DMS153 (cell line): ENCODE results near the gene ABCC6.
"Not testable (repeated sequence)": the region's sequence is repeated elsewhere in the genome, so short reads cannot be mapped to it uniquely, and the experiment has no call there.

Experiments used
- DNase-seq: peaks from one replicate; lab custom pipeline; 2025; lab: John Stamatoyannopoulos, UW

ABCC6 gene

DNA sequence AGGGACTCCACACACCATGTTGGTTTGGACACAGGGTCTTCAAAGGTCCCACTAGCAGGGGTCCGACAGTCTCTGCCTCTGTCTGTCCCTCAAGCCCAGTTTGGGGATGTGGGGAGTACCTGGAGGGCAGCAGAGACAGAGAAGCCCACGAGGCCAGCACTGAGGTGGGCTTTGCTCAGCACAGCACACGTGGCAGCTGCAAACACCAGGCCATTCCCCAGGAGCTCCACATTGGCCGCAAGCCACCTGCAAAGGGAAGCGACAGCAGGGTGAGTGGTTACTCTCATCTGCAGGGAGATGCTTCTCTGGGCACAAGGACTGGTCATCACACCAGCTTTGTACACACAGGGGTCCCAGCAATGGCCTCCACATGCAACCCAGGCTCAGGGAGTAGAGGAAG, 62.0 kb downstream of the ABCC6 start:
- DNase-seq = no peak

DNA sequence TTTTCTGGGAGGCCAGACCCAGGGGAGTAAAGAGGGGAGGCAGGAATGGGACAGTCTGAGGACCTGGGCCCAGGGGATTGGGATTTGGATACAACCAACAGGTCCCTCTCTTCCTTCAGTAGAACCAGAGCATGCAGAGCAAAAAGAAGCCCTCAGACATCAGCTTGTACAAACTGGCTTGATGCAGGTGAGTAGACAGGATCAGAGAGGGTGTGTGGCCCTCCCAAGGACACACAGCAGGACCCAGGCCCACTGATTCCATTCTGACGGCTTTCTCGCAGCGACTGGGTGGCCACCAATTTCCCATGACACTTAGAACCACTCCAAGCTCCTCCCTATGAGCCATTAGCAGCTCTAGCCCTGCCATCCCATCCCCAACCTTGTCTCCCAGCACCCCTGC, 63.6 kb downstream of the ABCC6 start:
- DNase-seq = no peak

DNA sequence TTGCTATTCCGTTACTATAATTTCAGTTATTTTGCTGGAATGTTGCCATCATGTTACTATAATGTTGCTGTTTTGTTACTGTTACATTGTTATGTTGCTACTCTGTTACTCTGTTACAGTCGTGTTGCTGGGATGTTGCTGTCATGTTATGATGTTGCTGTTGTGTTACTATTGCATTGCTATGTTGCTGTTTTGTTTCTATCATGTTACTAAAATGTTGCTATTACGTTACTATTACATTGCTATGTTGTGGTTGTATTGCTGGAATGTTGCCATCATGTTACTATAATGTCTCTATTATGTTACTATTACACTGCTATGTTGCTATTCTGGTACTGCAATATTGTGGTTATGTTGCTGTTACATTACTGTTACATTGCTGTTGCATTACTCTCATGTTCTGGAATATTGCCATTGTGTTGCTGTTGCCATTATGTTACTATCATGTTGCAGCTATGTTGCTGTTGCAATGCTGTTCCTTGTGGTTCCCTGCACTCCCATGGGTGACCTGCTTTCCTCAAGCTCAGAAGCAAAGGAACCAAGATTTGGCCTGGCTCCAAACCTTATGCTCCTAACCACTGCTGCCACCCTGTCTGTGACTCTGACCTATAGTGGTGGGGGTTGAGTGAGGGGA, 64.4 kb downstream of the ABCC6 start:
- no peak for DNase-seq

DNA sequence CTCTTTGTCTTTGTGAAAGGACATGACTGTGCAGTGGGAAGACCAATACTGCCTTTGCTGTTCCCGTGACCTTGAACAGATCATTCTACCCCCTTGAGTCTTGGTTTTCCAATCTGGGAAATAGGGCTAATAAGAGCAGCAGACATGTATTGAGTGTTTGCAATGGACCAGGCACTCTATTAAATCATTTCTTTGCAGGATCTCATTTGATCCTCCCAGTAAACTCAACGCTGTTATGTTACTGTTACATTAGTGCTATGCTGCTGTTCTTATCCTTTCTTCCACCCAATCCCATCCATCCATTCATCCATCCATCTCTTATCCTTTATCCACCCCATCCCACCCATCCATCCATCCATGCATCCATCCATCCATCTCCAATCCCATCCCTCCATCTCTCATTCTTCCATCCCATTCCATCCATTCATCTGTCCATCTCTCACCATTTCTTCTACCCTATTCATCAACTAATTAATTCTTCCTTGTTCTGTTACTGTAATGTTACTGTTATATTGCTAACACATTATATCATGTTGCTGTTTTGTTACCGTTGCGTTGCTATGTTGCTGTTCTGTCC, 65.1 kb downstream of the ABCC6 start:
- no peak for DNase-seq

DNA sequence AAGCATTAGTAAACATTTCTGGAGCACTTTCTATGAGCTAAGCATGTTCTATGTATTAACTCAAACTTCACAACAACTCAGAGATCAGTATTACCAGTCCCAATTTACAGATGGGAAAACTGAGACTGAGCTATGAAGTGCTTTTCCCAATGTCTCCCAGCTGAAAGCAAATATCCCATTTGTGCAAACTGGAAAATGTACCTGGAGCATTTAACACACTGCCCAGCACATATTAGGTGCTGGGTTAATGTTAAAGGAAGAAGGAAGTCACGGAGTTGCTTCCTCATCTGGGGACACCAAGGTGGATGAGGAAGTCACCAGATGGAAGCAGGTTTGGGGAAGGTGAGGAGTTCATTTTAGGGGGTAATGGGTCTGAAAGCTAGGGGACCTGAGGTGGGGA, 66.1 kb downstream of the ABCC6 start:
- DNase-seq = no peak

DNA sequence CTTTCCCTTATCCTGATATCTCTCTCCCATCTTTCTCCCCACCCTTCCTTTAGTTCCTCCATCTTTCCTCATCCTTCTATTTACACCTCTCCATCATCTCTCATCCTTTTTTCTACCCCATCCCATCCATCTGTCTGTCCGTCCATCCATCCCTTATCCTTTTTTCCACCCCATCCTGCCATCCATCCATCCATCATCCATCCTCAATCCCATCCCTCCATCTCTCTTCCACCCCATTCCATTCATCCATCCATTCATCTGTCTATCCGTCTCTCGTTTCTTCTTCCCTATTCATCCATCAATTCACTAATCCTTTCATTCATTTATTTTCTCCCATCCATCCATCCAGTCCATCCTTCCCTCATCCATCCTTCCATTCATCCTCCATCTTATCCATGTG, 68.1 kb downstream of the ABCC6 start:
- no peak for DNase-seq

DNA sequence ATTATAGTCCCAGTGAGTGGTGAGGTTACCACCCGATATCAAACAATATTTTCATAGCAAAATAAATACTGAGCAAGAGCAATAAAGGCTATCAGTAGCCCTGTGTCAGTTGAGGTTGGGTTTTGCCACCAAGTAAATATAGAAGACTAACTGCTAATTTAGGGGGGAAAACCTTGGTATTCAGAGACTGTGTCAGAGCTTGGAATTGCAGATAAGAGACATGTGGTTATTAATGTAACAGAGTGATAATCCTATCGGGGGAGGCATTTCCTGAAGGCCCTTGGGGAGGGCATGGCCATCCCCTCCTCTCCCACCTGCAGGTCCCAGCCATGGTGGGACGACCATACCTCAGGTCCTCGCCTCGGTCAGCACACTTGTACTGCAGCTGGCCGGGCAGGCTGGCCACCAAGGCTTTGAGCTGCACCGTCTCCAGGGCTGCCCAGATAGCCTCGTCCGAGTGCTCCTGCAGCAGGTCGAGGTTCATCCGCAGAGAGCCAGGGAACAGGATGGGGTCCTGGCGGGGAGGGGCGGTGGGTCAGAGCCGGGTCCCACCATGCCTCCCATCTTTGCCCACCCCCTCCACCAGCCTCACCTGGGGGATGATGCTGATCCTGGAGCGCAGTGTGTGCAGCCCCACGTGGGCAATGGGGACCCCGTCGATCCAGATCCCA, 68.9 kb downstream of the ABCC6 start:
- no peak for DNase-seq

DNA sequence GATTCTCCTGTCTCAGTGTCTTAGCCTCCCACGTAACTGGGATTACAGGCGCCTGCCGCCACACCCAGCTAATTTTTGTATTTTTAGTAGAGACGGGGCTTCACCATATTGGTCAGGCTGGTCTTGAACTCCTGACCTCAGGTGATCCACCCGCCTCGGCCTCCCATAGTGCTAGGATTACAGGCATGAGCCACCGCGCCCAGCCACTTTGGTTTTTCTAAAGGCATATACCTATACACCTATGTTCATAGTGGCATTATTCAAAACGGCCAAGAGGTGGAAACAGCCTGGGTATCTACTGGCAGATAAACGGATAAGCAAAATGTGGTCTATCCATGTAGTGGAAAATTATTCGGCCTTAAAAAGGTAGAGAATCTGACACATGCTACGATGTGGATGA, 70.3 kb downstream of the ABCC6 start:
- not testable (repeated sequence) for DNase-seq

DNA sequence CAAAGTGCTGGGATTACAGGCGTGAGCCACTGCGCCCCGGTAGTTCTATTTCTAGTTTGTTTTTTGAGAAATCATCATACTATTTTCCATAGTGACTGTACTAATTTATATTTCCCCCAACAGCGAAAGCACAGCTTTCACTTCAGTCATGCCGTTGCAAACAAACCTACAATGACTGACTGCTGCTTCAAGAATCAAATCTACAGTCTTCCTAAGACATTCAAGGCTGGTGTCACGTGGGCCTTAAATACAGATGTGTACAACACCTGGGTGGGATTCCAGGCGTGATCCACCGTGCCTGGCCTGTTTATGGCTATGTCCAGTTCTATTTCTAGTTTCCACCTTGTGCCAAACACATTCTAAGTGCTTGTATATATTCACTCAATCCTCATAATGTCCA, 72.0 kb downstream of the ABCC6 start:
- DNase-seq = no peak

DNA sequence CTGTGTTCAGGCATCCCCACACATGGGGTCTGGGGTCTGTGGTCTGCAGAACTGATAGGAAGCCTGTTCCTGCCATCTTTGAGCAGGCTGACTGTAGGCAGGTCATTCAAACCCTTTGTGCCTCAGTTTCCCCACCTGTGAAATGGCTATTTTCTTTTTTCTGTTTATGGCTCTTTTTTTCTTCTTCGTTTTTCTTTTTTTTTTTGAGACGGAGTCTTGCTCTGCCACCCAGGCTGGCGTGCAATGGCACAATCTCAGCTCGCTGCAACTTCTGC, 72.5 kb downstream of the ABCC6 start:
- no peak for DNase-seq

DNA sequence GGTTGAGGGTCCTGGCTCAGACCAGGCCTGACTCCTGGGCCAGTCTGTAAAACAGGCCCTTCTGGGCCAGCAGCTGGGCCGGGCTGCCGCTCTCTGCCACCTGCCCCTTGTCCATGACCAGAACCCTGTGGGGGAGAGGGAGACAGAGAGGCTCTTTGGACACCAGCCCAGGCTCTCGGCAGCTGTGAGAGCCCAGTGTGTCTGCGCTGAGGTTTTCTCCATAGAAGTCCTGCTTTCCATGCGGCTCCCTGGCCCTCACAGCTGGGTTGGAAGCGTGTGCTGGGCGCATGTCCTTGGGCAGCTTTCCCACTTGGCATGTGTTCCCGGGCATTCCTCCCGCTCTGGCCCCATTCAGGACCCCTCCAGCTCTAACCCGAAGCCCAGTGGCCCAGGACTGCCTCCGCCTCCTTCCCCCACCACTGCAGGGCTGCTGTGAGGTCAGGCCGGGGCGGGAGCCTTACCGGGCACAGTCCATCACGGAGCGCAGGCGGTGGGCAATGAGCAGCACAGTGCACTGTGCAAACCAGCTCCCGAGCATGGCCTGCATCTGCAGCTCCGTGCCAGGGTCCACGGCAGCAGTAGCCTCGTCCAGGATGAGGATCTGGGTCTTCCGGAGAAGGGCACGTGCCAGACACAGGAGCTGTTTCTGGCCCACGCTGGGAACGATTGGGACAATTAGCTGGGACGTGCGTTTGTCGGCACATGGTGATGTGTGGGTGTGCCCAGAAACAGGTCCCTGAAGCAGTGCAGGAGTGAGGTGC, 73.0 kb downstream of the ABCC6 start:
- DNase-seq = no peak

DNA sequence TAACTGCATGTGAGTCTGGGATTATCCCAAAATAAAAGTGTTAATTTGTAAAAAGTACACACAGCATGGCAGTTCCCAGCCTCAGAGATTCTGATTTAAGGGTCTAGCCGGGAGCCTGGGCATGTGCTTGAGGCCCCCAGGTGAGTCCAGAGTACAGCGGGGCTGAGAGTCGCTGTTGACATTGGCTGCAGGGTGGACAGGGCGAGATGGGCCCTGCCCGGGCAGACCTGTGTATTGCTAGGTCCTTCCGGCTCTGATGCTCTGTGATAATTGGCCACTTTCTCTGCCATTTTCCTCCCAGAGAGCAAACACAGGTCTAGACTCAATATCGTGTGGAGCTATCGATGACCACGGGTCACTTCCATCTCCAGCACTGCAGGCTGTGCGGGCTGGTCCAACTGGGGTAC, 73.6 kb downstream of the ABCC6 start:
- DNase-seq = no peak

DNA sequence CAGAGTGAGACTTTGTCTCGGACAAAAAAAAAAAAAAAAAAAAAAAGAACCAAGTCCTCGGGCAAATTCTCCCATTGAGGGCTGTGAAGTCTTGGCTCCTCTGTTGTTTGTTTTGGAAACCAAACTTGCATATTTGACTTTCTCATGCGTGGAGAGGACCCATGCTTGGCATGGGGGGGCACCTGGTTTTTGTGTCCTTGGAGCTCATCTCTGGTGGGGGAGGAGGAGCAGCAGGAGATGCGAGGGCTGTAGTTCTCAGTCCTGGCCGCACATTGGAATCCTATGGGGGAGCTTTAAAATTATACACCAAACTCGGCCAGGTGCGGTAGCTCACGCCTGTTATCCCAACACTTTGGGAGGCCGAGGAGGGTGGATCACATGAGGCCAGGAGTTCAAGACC, 74.5 kb downstream of the ABCC6 start:
- no peak for DNase-seq

DNA sequence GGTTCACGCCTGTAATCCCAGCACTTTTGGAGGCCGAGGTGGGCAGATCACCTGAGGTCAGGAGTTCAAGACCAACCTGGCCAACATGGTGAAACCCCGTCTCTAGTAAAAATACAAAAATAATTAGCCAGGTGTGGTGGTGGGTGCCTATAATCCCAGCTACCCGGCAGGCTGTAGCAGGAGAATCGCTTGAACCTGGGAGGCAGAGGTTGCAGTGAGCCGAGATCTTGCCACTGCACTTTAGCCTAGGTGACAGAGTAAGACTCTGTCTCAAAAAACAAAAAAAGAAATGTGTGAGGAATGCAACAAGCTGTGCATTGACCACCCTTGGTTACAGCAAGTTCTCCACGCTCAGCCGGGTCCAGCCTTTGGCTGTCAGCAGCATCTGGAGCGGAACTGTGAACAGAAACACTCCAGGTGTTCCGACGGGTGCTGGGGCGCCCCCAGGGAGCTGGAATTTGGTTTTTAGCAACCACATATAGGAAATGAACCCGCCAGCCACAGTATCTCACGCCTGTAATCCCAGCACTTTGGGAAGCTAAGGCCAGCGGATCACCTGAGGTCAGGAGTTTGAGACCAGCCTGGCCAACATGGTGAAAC, 75.2 kb downstream of the ABCC6 start:
- not testable (repeated sequence) for DNase-seq

DNA sequence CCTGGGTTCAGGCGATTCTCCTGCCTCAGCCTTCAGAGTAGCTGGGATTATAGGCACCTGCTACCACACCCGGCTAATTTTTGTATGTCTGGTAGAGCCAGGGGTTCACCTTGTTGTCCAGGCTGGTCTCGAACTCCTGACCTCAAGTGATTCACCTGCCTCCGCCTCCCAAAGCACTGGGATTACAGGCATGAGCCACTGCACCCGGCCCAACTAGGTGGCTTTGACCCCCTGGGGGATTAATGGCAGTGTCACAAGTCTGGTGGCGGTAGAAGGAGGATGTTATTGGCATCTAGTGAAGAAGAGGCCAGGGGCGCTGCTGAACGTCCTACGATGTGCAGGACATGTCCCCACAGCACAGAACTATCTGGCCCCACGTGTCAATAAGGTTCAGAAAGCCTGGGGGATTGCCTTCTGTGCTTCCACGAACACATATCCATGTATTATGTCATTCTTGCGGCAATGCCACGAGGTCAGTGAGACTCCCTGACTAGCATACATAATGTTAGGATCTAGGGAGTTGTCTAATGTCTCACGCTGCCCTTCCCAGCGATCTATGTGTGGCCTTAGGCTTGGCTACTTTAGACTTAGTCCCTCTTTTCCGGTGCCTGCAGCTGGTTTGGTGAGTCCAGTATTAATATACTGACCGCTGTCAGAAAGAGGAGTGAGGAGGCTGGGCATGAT, 75.8 kb downstream of the ABCC6 start:
- no peak for DNase-seq

DNA sequence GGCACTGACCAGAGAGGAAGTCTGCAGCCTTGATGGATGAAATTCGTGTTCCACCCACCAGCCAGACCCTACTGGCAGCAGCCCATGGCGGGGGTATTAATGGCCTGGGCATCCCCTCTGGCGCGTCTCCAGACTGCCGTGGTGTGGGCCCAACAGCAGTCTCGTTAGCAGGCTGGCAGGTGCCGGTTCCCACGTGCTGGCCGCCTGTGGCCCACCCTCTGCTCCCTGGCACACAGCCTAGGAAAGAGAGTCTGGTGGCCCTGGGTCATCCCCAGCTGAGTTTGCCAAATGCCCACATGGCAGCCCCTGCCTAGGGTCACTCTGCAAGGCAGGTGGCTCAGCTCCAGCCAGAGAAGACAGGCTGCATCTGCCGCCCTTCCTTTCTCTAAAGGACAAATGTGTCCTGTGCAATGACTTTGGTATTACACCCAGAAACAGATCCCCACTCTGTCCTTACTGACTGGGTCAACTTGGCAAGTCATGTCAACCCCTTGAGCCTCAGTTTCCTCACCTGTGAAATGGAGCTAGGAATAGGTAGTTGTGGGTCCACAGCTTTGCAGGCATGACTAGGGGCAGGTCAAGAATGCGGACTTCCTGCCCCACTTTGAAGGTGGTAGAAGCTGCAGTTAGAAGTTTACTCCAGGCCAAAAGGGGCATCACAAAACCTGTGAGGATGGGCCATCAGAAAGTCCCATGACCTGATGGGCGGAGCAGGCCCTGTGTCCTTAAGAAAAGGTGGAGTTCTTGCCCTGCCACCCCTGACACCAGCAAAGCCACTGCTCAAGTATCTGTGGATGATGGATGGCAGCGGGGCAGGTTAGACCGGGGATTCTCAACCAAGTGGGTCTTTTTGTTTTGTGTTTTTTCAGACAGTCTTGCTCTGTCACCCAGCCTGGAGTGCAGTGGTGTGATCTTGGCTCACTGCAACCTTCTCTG, 76.6 kb downstream of the ABCC6 start:
- no peak for DNase-seq

DNA sequence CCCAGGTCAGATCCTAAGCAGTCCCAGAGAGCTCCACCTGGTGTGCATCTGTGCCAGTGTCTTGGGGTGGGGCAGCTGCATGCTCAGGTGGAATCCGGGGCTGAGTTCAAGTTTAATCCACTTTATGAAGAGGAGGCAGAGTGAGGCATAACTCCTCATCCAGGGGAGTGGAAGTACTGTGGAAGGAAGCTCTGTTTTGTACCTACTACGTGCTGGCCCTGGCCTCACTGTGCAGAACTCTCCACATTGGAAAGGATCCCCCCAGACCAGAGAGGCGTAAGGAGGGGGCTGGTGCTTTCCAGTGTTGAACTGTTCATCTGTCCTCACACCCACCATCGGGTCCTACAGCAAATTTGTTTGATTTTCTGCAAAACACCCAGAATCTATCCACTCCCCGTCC, 78.0 kb downstream of the ABCC6 start:
- DNase-seq = no peak

DNA sequence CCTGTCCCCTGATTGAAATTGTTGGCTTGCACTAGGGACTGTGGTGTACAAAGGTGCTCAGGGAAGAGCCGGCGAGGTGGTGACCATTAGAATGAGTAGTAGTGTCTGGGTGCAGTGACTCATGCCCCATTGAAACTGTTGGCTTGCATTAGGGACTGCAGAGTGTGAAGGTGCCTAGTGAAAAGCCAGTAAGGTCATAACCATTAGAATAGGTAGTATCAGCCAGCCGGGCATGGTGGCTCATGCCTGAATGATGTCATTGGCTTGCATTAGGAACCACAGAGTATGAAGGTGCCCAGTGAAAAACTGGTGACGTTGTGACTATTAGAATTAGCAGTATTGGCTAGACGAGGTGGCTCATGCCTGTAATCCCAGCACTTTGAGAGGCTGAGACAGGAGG, 78.9 kb downstream of the ABCC6 start:
- DNase-seq = no peak

DNA sequence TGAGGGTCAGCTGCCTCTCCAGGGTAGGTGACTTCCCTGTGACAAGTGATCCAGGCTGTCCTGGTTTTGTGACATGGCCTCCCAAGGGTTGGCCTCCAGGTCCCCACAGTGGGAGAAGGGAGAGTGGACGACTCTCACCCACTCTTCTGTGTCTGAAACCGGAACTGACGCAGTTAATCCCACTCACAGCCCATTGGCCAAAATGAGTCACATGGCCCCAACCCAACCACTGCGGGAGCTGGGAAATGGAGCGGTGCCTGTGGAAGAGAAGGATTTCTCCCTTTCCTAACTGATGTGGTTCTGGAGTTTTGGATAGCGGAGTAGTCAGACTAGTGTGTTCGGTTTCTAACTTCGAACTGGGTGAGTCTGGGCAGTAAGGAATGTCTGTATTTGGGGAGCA, 79.4 kb downstream of the ABCC6 start:
- no peak for DNase-seq

DNA sequence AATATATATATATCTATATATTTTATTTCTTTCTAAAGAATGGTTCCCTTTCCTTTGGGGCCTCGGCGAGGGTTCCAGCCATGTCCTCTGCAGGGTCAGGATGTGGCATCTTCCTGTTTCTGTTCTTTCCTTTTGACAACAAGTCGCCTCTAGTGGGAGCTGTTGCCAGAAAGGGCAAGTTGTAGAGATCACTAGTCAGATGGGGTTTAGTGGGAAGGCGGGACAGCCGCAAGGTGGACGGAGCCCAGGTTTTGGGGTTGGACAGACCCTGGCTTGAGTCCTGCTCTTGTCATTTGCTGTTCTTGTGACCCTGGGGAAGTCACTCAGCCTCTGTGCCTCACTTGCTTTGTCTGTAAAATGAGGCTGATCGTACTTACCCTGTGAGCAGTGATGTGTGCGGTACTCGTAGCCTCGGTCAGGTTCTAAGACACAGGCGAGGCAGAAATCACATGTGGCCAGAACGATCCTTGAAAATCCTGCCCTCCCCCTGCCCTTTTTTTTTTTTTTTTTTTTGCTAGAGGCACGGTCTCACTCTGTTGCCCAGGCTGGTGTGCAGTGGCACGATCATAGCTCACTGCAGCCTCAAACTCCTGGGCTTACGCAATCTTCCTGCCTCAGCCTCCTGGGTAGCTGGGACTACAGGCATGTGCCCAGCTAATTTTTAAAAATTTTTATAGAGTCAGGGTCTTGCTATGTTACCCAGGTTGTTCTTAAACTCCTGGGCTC, 80.1 kb downstream of the ABCC6 start:
- no peak for DNase-seq
